GM10248 (cell line): ENCODE results near the gene BMP3.

Experiments
- CTCF ChIA-PET: fragments of 300-600 bp; sonication (Branson Sonifier 250); formaldehyde crosslinking; extraction: SDS; loops from one replicate; lab custom pipeline; 2021; ENCODE audit warnings: antibody characterized with exemption; lab: Yijun Ruan, JAX
- POLR2A ChIA-PET: fragments of 350-650 bp; sonication (Branson Sonifier 250); formaldehyde crosslinking; extraction: SDS; loops from one replicate; lab custom pipeline; 2020; ENCODE audit warnings: antibody characterized with exemption; lab: Yijun Ruan, JAX
- DNase-seq: peaks from one replicate; pipeline ENCODE4 v3.0.0; 2012; ENCODE audit errors: extremely low spot score
- TF ChIP-seq, protein P1 (sequence below): IDR thresholded peaks from 2 replicates; pipeline ENCODE4 v1.5.1; 2012; ENCODE audit warnings: mild to moderate bottlenecking, low read depth; ENCODE audit errors: extremely low read depth, missing control alignments, control extremely low read depth

BMP3 gene

DNA sequence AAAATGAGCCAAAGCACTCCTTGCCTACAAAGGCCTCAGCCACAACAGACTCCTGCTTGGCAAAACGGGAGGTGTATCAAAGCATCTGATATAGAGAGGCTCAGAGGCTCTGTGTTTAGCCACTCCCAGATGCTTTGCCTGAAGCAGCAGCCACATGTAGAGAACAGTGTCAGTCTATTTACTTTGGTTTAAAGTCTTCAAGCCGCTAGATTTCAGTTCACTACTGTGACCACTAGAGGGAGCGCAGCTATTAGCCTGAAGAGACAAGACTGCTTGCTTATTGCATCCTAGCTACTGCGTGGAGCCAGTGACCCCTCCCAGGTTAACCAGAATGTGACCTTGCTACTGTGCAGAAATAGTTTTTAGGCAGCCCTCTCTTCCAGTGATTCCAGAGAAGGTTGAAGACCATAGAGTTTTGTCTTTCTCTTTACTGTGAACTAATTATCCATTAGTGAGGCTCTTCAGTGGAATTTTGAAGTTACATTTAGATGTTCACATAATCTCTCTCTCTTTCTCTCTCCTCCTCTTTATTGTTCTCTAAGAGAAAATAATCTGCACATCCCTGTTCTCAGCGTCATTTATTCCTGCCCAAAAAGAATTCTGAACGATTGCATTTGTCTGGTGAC lies 39.3 kb downstream of the BMP3 start:
- CTCF ChIA-PET, result interaction anchor here (1.0 to 3.9 kb wide), 22 partner anchors 11 to 741 kb away, joined by 3 to 40 read pairs (median 4); no protein-coding TSS in a partner anchor
- TF ChIP-seq, protein P1, sequence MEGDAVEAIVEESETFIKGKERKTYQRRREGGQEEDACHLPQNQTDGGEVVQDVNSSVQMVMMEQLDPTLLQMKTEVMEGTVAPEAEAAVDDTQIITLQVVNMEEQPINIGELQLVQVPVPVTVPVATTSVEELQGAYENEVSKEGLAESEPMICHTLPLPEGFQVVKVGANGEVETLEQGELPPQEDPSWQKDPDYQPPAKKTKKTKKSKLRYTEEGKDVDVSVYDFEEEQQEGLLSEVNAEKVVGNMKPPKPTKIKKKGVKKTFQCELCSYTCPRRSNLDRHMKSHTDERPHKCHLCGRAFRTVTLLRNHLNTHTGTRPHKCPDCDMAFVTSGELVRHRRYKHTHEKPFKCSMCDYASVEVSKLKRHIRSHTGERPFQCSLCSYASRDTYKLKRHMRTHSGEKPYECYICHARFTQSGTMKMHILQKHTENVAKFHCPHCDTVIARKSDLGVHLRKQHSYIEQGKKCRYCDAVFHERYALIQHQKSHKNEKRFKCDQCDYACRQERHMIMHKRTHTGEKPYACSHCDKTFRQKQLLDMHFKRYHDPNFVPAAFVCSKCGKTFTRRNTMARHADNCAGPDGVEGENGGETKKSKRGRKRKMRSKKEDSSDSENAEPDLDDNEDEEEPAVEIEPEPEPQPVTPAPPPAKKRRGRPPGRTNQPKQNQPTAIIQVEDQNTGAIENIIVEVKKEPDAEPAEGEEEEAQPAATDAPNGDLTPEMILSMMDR, result peak; percentile 90
- peak; percentile 35 for DNase-seq
- POLR2A ChIA-PET, result no interaction called here

DNA sequence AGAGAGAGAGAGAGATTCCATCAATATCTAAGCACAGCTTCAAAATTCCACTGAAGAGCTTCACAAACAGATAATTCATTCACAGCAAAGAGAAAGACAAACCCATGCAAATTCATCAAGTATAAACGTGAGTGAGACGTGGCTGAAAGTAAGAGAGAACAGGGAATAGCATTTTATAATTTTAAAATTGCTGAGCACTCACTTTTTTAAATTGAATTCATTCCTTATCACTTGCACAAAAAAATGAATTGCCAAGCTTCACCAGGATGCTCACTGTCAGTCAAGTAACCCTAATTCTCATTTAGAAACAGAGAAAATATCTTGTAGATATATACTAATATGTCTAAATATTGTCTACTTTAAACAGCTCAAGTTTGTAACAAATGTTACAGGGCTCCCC lies 40.5 kb downstream of the BMP3 start:
- CTCF ChIA-PET, result interaction anchor here (0.7 to 3.9 kb wide), 9 partner anchors 8 to 283 kb away, joined by 3 to 40 read pairs (median 7); no protein-coding TSS in a partner anchor
- no peak for DNase-seq
- POLR2A ChIA-PET, result no interaction called here
- TF ChIP-seq, protein P1, result no peak

DNA sequence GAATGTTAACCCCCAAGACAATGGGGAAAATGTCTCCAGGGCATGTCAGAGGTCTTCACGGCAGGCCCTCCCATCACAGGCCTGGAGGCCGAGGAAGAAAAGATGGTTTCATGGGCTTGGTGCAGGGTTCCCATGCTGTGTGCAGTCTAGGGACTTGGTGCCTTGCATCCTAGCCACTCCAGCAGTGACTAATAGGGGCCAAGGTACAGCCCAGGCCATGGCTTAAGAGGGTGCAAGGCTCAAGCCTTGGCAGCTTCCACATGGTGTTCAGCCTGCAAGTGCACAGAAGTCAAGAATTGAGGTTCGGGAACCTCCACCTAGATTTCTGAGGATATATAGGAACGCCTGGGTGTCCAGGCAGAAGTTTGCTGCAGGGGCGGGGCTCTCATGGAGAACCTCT lies 50.6 kb downstream of the BMP3 start:
- POLR2A ChIA-PET, result no interaction called here
- CTCF ChIA-PET, result interaction anchor here (1.2 kb wide), 1 partner anchor 11 kb away, joined by 3 read pairs; no protein-coding TSS in a partner anchor
- DNase-seq, result no peak
- TF ChIP-seq, protein P1, result no peak

DNA sequence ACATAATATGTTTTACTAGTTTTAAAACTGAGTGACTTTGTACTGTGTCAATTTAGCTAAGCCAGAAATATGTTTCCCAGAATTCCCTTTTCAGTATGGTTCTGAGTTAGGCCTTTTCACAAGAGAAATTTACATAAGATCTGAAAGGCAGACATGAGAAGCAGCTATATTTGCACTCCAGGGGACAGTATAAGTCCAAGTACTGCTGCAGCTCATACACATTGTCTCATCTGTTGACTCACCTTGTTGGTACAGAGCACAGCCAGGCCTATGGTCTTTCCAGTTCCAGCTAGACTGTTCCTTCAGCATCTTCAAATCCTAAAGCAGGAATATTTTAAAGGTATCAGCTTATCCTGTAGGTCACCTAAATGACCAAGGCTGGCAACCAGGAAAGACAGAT lies 53.5 kb downstream of the BMP3 start:
- ChIA-PET CTCF (interaction anchor here (1.0 to 4.1 kb wide), 2 partner anchors 14 to 50 kb away, joined by 4 to 23 read pairs; no protein-coding TSS in a partner anchor), POLR2A (no interaction called here)
- TF ChIP-seq, protein P1, result no peak
- DNase-seq, result no peak

DNA sequence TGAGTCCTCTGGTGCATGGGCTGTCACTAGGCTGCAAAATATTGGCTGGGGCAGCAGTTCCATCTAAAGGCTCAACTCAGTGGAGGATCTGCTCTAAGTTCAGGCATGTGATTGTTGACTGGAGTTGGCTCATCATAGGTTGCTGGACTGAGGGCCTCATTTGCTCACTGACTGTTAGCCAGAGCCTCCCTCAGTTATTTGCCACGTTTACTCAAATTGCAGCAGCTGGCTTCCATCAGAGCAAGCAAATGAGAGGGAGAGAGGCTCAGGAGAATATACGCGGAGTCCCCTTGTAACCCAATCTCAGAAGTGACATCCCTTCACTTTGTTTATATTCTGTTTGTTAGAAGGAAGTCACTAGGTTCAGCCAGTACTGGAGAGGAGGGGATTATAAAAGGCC lies 54.1 kb downstream of the BMP3 start:
- DNase-seq, result no peak
- ChIA-PET POLR2A (no interaction called here), CTCF (interaction anchor here (1.2 to 4.1 kb wide), 2 partner anchors 15 to 267 kb away, joined by 4 to 23 read pairs; no protein-coding TSS in a partner anchor)
- TF ChIP-seq, protein P1, result no peak

DNA sequence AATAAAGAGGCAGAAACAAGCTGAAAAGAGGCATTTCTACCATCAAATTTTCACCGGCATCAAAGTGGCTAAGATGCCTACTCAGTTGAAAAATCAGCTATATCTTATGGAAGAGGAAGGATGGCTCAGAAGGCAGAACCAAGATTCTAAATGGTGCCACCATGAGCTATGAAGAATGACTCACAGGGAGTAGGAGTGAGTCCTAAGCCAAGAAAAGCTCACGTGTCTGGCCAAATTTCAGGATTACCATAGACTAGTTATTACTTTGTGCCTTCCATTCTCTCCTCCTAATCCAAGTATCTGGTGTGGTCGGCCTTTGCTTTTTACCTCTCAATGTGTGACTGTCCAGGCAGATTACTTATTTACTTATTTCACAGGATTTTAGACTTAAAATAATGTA lies 54.8 kb downstream of the BMP3 start:
- ChIA-PET POLR2A (no interaction called here), CTCF (interaction anchor here (0.8 to 4.1 kb wide), 3 partner anchors 15 to 266 kb away, joined by 3 to 23 read pairs (median 4); no protein-coding TSS in a partner anchor)
- TF ChIP-seq, protein P1, result no peak
- no peak for DNase-seq
